Mesendoderm (in vitro differentiated cells): ENCODE measurements around the gene GMPPA.

Source experiments
- DNase-seq: peaks from one replicate; pipeline ENCODE4 v3.0.0; 2013
- H2AK5ac ChIP-seq: 2 replicates; pipeline ENCODE4 v1.6.1; 2013; ENCODE audit warnings: low read length, inconsistent platforms
- H2BK120ac ChIP-seq: 2 replicates; pipeline ENCODE4 v1.6.1; 2013; ENCODE audit warnings: low read depth, mild to moderate bottlenecking, low read length, moderate library complexity, mixed read lengths
- H2BK15ac ChIP-seq: replicated peaks from 2 replicates; pipeline ENCODE4 v1.6.1; 2013; ENCODE audit warnings: low read depth, mild to moderate bottlenecking, moderate library complexity
- H2BK5ac ChIP-seq: 2 replicates; pipeline ENCODE4 v1.6.1; 2013; ENCODE audit warnings: low read length, inconsistent platforms
- H3K18ac ChIP-seq: 2 replicates; pipeline ENCODE4 v1.6.1; 2013; ENCODE audit warnings: mild to moderate bottlenecking, low read length, mixed read lengths
- H3K23ac ChIP-seq: one replicate; pipeline ENCODE4 v1.6.1; 2013; ENCODE audit warnings: low read length
- H3K27ac ChIP-seq: 2 replicates; pipeline ENCODE4 v1.5.1; 2013; ENCODE audit warnings: low read depth, mild to moderate bottlenecking, inconsistent platforms, low read length, moderate library complexity
- H3K27me3 ChIP-seq: 2 replicates; pipeline ENCODE4 v1.6.1; 2013; ENCODE audit warnings: low read length, control low read depth, mild to moderate bottlenecking, inconsistent platforms; ENCODE audit not compliant: insufficient read depth, poor library complexity
- H3K36me3 ChIP-seq: 2 replicates; pipeline ENCODE4 v1.6.1; 2013; ENCODE audit warnings: low read length, inconsistent platforms; ENCODE audit not compliant: control insufficient read depth, insufficient read depth
- H3K4ac ChIP-seq: one replicate; pipeline ENCODE4 v1.6.1; 2013; ENCODE audit warnings: low read depth, mild to moderate bottlenecking, low read length, moderate library complexity
- H3K4me1 ChIP-seq: 2 replicates; pipeline ENCODE4 v1.6.1; 2013; ENCODE audit warnings: low read depth, low read length, inconsistent platforms; ENCODE audit not compliant: control insufficient read depth
- H3K4me2 ChIP-seq: 2 replicates; pipeline ENCODE4 v1.6.1; 2013; ENCODE audit warnings: low read length
- H3K4me3 ChIP-seq: 2 replicates; pipeline ENCODE4 v1.5.1; 2013; ENCODE audit warnings: mild to moderate bottlenecking, low read length
- H3K56ac ChIP-seq: one replicate; pipeline ENCODE4 v1.6.1; 2013; ENCODE audit warnings: low read length
- H3K79me1 ChIP-seq: 2 replicates; pipeline ENCODE4 v1.6.1; 2013; ENCODE audit warnings: low read length, inconsistent platforms
- H3K79me2 ChIP-seq: 2 replicates; pipeline ENCODE4 v1.6.1; 2013; ENCODE audit warnings: mild to moderate bottlenecking, low read length; ENCODE audit not compliant: control insufficient read depth, insufficient read depth
- H3K9ac ChIP-seq: 2 replicates; pipeline ENCODE4 v1.6.1; 2013; ENCODE audit warnings: low read length, inconsistent platforms
- H4K5ac ChIP-seq: one replicate; pipeline ENCODE4 v1.6.1; 2013; ENCODE audit warnings: low read length
- H4K8ac ChIP-seq: one replicate; pipeline ENCODE4 v1.6.1; 2013; ENCODE audit warnings: low read depth, mild to moderate bottlenecking, control low read depth, low read length, moderate library complexity
- WGBS: extraction: QIAGEN DNeasy Blood & Tissue Kit; methylation state at CpG from one replicate; pipeline ENCODE4 v1.1.7; 2013; ENCODE audit warnings: low lambda C conversion rate, missing lambda C conversion rate; ENCODE audit not compliant: insufficient coverage; ENCODE audit errors: extremely low coverage; 5-methylcytosine and 5-hydroxymethylcytosine counted together

GMPPA gene

DNA sequence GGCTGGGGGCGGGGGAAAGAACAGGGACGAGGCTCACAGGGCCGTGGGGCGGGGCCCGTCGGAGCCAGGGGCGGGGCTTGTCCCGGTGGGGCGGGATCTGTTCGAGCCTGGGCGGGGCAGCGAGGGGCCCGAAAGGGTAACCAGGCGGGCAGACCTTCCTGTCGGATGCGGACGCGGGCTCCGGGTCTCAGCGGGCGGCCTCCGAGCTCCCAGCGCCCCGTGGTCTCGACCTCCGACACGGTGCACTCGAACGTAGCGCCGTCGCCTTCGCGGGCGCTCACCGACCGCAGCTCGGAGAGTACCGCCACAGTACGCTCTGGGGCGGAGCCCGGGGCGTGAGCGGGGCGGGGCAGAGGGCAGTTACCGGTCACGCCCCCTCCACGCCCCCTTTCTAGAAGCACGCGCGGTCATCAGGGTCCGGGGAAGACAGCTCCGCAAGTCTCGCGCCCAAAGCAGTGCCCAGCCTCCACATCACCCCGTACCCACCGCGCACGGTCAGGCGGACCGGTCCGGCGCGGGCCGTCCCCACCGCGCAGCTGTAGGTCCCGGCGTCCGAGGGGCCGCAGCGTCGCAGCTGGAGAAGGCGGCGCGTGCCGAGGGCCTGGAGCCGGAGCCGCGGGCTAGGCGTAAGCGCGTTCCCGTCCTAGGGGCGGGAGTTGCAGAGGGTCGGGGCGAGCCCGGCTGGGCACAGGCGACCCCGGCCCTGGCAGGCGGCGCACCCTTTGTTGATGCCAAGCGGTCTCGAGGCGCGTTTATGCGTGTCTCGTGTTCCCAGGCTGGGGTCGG is 53.9 kb downstream of the GMPPA start:
- no peak overlapping the region for H2AK5ac ChIP-seq
- H3K27me3 ChIP-seq, result no peaks in the 10 kb centered on the region
- no peak overlapping the region for H2BK120ac ChIP-seq
- no peaks in the 10 kb centered on the region for H3K79me2 ChIP-seq
- peaks cover 3% of the 10 kb centered on the region for H3K4me1 ChIP-seq
- H3K36me3 ChIP-seq, result no peaks in the 10 kb centered on the region
- no peak overlapping the region for H3K18ac ChIP-seq
- H3K27ac ChIP-seq, result no peak overlapping the region
- H2BK5ac ChIP-seq, result no peak overlapping the region
- H4K8ac ChIP-seq, result no peak overlapping the region
- H3K79me1 ChIP-seq, result no peaks in the 10 kb centered on the region
- H3K4me2 ChIP-seq, result peak overlapping the region; percentile 94
- no peak overlapping the region for H4K5ac ChIP-seq
- WGBS, result no CpG with 5 or more reads among the region's 99 CpGs
- peak overlapping the region; percentile 95 for H3K56ac ChIP-seq
- peak overlapping the region; percentile 77 for H3K9ac ChIP-seq
- peak overlapping the region; percentile 62 for H3K4me3 ChIP-seq
- DNase-seq, result peak; percentile 92
- no peak overlapping the region for H3K23ac ChIP-seq
- no peak overlapping the region for H3K4ac ChIP-seq
- H2BK15ac ChIP-seq, result no peak overlapping the region

DNA sequence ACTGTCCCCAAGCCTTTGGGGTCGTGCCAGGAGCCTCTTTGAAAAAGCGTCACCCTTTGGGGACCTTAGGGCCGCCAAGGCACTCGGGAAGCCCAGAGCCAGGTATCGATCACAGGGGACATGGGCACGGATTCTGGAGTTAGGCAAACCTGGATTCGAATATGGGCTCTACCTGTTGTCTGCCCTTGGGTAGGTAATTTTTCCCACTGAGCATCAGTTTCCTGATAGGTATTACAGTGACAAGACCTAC is 54.4 kb downstream of the GMPPA start:
- DNase-seq, result no peak
- H3K27me3 ChIP-seq, result no peaks in the 10 kb centered on the region
- WGBS, result no CpG with 5 or more reads among the region's 7 CpGs
- no peak overlapping the region for H3K23ac ChIP-seq
- no peaks in the 10 kb centered on the region for H3K36me3 ChIP-seq
- H3K27ac ChIP-seq, result no peak overlapping the region
- no peak overlapping the region for H3K4ac ChIP-seq
- H2BK120ac ChIP-seq, result no peak overlapping the region
- H4K5ac ChIP-seq, result no peak overlapping the region
- no peaks in the 10 kb centered on the region for H3K79me2 ChIP-seq
- peak overlapping the region; percentile 94 for H3K4me2 ChIP-seq
- no peak overlapping the region for H2BK15ac ChIP-seq
- no peaks in the 10 kb centered on the region for H3K79me1 ChIP-seq
- no peak overlapping the region for H2AK5ac ChIP-seq
- no peak overlapping the region for H4K8ac ChIP-seq
- peak overlapping the region; percentile 74 for H3K9ac ChIP-seq
- no peak overlapping the region for H3K18ac ChIP-seq
- no peak overlapping the region for H3K4me3 ChIP-seq
- H3K56ac ChIP-seq, result peak overlapping the region; percentile 87
- H3K4me1 ChIP-seq, result peaks cover 3% of the 10 kb centered on the region
- H2BK5ac ChIP-seq, result no peak overlapping the region

DNA sequence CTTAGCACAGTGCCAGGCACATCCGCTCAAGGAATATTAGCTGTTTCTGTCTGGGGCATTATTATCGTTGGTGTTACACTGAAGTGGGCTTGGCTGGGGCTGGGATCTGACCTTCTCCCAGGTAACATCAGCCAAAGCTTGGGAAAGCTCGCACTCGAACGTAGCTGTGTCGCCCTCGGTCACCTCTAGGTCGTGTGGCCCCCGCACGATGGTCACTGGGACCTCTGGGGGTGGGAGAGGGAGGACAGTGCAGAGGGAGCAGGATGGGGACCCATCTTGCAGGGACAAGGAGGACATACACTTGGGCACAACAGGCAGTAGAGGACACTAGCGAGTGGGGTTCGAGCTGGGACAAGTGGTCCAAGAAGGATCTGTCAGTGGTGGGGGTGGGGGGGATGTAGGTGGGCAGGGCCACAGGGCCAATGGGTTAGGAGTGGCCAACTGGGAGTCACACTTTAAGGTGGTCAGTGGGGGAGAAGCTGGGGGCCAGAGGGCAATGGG is 54.8 kb downstream of the GMPPA start:
- Histone ChIP-seq H2BK120ac (no peak overlapping the region), H3K4me2 (no peak overlapping the region), H3K4me3 (no peak overlapping the region), H2BK15ac (no peak overlapping the region), H3K18ac (no peak overlapping the region), H3K36me3 (no peaks in the 10 kb centered on the region), H3K4ac (no peak overlapping the region), H4K8ac (no peak overlapping the region), H3K79me2 (no peaks in the 10 kb centered on the region), H3K27me3 (no peaks in the 10 kb centered on the region), H3K4me1 (peaks cover 3% of the 10 kb centered on the region), H3K23ac (no peak overlapping the region), H2AK5ac (no peak overlapping the region), H2BK5ac (no peak overlapping the region), H3K56ac (no peak overlapping the region), H3K27ac (no peak overlapping the region), H4K5ac (no peak overlapping the region), H3K9ac (peak overlapping the region; percentile 74), H3K79me1 (no peaks in the 10 kb centered on the region)
- WGBS, result no CpG with 5 or more reads among the region's 12 CpGs
- DNase-seq, result no peak

- Histone ChIP-seq H3K18ac (no peak overlapping the region), H3K27ac (no peak overlapping the region), H3K4ac (no peak overlapping the region), H4K8ac (no peak overlapping the region), H3K4me2 (no peak overlapping the region), H3K9ac (no peak overlapping the region), H3K27me3 (no peaks in the 10 kb centered on the region), H3K36me3 (no peaks in the 10 kb centered on the region), H3K79me1 (no peaks in the 10 kb centered on the region), H3K4me3 (no peak overlapping the region), H2BK5ac (no peak overlapping the region), H2BK15ac (no peak overlapping the region), H3K23ac (no peak overlapping the region), H3K79me2 (no peaks in the 10 kb centered on the region), H2BK120ac (no peak overlapping the region), H3K56ac (no peak overlapping the region), H4K5ac (no peak overlapping the region), H2AK5ac (no peak overlapping the region), H3K4me1 (peaks cover 3% of the 10 kb centered on the region)
- WGBS, result no CpG with 5 or more reads among the region's 15 CpGs
- no peak for DNase-seq
Observed at GRCh38 chr2:219554350-219554749, 55.7 kb downstream of the GMPPA start.

- Histone ChIP-seq H2BK120ac (no peak overlapping the region), H2BK15ac (no peak overlapping the region), H3K27me3 (no peaks in the 10 kb centered on the region), H4K5ac (no peak overlapping the region), H3K79me1 (no peaks in the 10 kb centered on the region), H3K36me3 (no peaks in the 10 kb centered on the region), H3K9ac (no peak overlapping the region), H3K4me1 (peaks cover 5% of the 10 kb centered on the region), H3K4ac (no peak overlapping the region), H4K8ac (no peak overlapping the region), H3K56ac (no peak overlapping the region), H3K23ac (no peak overlapping the region), H2AK5ac (no peak overlapping the region), H3K18ac (no peak overlapping the region), H3K27ac (no peak overlapping the region), H2BK5ac (no peak overlapping the region), H3K4me3 (no peak overlapping the region), H3K79me2 (no peaks in the 10 kb centered on the region), H3K4me2 (no peak overlapping the region)
- no peak for DNase-seq
- WGBS, result no CpG with 5 or more reads among the region's 20 CpGs
Observed at GRCh38 chr2:219555956-219556355, 57.3 kb downstream of the GMPPA start.

DNA sequence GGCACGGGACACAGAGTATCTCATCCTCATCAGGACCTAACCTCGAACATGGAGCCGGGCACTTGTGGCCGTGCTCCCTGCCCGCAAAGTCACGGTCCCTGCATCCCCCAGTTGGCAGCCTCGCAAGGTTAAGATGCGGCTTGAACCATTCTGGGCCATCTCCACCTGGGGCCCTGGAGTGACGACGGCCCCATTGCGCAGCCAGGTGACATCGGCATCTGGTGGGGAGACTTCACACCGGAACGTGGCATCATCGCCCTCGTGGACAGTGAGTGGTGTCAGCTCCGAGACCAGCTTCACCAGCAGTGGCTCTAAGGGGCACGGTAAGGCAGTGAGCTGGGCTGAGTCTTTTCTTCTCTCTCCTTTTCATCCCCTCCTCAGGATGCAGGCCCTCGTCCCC is 57.7 kb downstream of the GMPPA start:
- Histone ChIP-seq H3K4me3 (no peak overlapping the region), H3K4ac (no peak overlapping the region), H3K4me1 (peaks cover 7% of the 10 kb centered on the region), H2BK120ac (no peak overlapping the region), H4K5ac (no peak overlapping the region), H3K79me1 (no peaks in the 10 kb centered on the region), H3K23ac (no peak overlapping the region), H2AK5ac (no peak overlapping the region), H3K27me3 (no peaks in the 10 kb centered on the region), H2BK5ac (no peak overlapping the region), H3K18ac (no peak overlapping the region), H2BK15ac (no peak overlapping the region), H3K27ac (no peak overlapping the region), H3K4me2 (no peak overlapping the region), H3K56ac (no peak overlapping the region), H3K9ac (no peak overlapping the region), H3K36me3 (no peaks in the 10 kb centered on the region), H3K79me2 (no peaks in the 10 kb centered on the region), H4K8ac (no peak overlapping the region)
- WGBS, result no CpG with 5 or more reads among the region's 19 CpGs
- no peak for DNase-seq
